ENCODE data around the gene SLC25A25. TPM values are rescaled to one million over a fixed set of nuclear protein-coding genes. Genes with fewer than 3 reads are reported as not detected.

Gene SLC25A25
- total and polyA plus RNA-seq, 9 of the 15 experiments (the other 6 are each of a cell fraction or from before 2014, with no cell fraction given): 0.07 to 35.9 (median 23.2) TPM

DNA sequence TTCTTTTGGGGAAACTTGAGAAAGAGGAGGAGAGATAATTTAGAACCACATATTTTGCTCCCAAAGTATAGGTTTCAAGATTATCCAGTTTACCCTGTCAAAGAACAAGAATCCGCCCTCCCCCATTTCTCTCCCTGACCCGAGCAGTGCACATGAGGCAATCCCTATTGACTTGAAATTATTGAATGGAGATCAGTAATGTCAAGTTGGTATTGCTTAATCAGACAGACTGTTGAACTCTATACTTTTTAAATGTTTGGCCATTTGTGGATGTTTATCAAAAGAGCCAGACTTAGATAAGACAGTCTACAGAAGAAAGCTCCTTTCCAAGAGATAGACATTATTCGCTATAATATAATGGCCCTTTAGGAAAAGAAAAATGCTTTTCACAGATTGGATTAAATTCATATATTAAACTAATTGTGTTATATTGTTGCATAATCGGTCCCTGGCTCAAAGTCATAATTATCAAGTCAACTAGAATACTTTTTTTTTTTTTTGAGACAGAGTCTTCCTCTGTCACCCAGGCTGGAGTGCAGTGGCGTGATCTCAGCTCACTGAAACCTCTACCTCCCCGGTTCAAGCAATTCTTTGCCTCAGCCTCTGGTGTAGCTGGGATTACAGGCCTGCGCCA is 5.3 kb downstream of the SLC25A25 start (continued):
- TF ChIP-seq, protein P1, sequence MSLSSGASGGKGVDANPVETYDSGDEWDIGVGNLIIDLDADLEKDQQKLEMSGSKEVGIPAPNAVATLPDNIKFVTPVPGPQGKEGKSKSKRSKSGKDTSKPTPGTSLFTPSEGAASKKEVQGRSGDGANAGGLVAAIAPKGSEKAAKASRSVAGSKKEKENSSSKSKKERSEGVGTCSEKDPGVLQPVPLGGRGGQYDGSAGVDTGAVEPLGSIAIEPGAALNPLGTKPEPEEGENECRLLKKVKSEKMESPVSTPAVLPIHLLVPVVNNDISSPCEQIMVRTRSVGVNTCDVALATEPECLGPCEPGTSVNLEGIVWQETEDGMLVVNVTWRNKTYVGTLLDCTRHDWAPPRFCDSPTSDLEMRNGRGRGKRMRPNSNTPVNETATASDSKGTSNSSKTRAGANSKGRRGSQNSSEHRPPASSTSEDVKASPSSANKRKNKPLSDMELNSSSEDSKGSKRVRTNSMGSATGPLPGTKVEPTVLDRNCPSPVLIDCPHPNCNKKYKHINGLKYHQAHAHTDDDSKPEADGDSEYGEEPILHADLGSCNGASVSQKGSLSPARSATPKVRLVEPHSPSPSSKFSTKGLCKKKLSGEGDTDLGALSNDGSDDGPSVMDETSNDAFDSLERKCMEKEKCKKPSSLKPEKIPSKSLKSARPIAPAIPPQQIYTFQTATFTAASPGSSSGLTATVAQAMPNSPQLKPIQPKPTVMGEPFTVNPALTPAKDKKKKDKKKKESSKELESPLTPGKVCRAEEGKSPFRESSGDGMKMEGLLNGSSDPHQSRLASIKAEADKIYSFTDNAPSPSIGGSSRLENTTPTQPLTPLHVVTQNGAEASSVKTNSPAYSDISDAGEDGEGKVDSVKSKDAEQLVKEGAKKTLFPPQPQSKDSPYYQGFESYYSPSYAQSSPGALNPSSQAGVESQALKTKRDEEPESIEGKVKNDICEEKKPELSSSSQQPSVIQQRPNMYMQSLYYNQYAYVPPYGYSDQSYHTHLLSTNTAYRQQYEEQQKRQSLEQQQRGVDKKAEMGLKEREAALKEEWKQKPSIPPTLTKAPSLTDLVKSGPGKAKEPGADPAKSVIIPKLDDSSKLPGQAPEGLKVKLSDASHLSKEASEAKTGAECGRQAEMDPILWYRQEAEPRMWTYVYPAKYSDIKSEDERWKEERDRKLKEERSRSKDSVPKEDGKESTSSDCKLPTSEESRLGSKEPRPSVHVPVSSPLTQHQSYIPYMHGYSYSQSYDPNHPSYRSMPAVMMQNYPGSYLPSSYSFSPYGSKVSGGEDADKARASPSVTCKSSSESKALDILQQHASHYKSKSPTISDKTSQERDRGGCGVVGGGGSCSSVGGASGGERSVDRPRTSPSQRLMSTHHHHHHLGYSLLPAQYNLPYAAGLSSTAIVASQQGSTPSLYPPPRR (CRISPR knock-in tag; IDR thresholded peaks at IDR 0.05; ENCODE audit: borderline replicate concordance): no peak
- TF ChIP-seq NR2C1 (IDR thresholded peaks at IDR 0.05) (no peak), NR2C1 (tag; IDR thresholded peaks at IDR 0.05) (0 out of 2 replicates have a peak, but pooled peaks have one; percentile 9), NRF1 (conservative IDR thresholded peaks at IDR 0.05 in 1 of 2, IDR thresholded peaks at IDR 0.05 in 1 of 2) (no peak), GABPB1 (CRISPR knock-in tag; IDR thresholded peaks at IDR 0.05) (no peak), CHD2 (IDR thresholded peaks at IDR 0.05; ENCODE audit: low read depth, low read length) (no peak), TEAD4 (IDR thresholded peaks at IDR 0.05; ENCODE audit: low read length) (0 out of 2 replicates have a peak, but pooled peaks have one; percentile 6), TEAD4 (CRISPR knock-in tag; IDR thresholded peaks at IDR 0.05; ENCODE audit: borderline replicate concordance) (no peak)
